SK-N-SH treated with all-trans-retinoic acid at 6 μM for 48 hours (cell line): ENCODE data around the gene POLR1C.

ENCODE experiments used
- GLIS3 ChIP-seq: fragments of 250-450 bp; sonication (Bioruptor Pico); IDR thresholded peaks from 2 replicates; pipeline ENCODE4 v1.5.0; 2020; ENCODE audit warnings: mild to moderate bottlenecking, moderate library complexity
- PPARA ChIP-seq: fragments of 250-450 bp; sonication (Bioruptor Pico); IDR thresholded peaks from 2 replicates; pipeline ENCODE4 v1.5.0; 2020; ENCODE audit warnings: mild to moderate bottlenecking, borderline replicate concordance
- SNAI2 ChIP-seq: fragments of 250-450 bp; sonication (Bioruptor Pico); IDR thresholded peaks from 2 replicates; pipeline ENCODE4 v1.5.0; 2020; ENCODE audit warnings: mild to moderate bottlenecking, moderate library complexity
- TF ChIP-seq, protein P1 (sequence below): fragments of 250-450 bp; sonication (Bioruptor Pico); IDR thresholded peaks from 2 replicates; pipeline ENCODE4 v1.5.1; 2020; ENCODE audit warnings: low read depth, mild to moderate bottlenecking, moderate library complexity

DNA sequence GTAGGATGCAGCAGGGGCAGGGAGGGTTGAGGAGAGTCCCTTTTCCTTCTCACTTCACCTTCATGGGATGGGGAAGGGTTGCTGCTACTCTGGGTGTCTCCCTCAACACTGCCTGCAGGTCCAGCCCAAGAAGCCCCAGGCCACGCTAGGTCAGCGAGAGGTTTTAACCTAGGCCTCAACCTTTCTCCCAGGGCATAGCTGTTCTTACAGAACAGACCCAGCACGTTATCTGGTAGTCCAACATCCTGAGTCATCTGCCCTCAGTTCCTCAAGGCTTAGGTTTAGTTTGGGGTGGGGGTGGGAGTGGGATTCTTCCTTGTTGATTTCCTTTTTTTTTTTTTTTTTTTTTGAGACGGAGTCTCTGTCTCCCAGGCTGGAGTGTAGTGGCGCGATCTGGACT, 22.6 kb upstream of the POLR1C start:
- TF ChIP-seq PPARA (no peak), GLIS3 (no peak), SNAI2 (CRISPR knock-in tag) (no peak)
- TF ChIP-seq, protein P1, sequence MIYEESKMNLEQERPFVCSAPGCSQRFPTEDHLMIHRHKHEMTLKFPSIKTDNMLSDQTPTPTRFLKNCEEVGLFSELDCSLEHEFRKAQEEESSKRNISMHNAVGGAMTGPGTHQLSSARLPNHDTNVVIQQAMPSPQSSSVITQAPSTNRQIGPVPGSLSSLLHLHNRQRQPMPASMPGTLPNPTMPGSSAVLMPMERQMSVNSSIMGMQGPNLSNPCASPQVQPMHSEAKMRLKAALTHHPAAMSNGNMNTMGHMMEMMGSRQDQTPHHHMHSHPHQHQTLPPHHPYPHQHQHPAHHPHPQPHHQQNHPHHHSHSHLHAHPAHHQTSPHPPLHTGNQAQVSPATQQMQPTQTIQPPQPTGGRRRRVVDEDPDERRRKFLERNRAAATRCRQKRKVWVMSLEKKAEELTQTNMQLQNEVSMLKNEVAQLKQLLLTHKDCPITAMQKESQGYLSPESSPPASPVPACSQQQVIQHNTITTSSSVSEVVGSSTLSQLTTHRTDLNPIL (CRISPR knock-in tag), result no peak
